Vagina (tissue), 2 donors: ENCODE data around the gene CNOT6. TPM values are rescaled to one million over a fixed set of nuclear protein-coding genes. Genes with fewer than 3 reads are reported as not detected.

ENCODE experiments used
- DNase-seq, 2 donors: peaks; one replicate each; pipeline ENCODE4 v3.0.0-alpha.2; 2017; ENCODE audit errors: extremely low spot score in 2 of 2
- H3K27ac ChIP-seq: fragments of 200-600 bp; sonication (generic); one replicate; pipeline ENCODE4 v1.5.1; 2019
- H3K27me3 ChIP-seq: fragments of 200-600 bp; sonication (generic); one replicate; pipeline ENCODE4 v1.5.1; 2019
- H3K36me3 ChIP-seq, 2 donors: fragments of 200-600 bp; sonication (generic); one replicate each; pipeline ENCODE4 v1.5.1; 2017 to 2019
- H3K4me1 ChIP-seq: fragments of 200-600 bp; sonication (generic); one replicate; pipeline ENCODE4 v1.5.1; 2019
- H3K4me3 ChIP-seq, 2 donors: fragments of 200-600 bp; sonication (generic); 1 replicate in 1 of 2; 2 replicates in 1 of 2; pipeline ENCODE4 v1.5.1; 2016 to 2019
- H3K9me3 ChIP-seq: fragments of 200-600 bp; sonication (generic); one replicate; pipeline ENCODE4 v1.5.1; 2019
- POLR2A ChIP-seq, 2 donors: fragments of 450-650 bp; IDR thresholded peaks; one replicate each; pipeline ENCODE4 v1.6.1; 2017; ENCODE audit warnings: antibody characterized with exemption in 2 of 2, mild to moderate bottlenecking in 2 of 2, moderate library complexity in 2 of 2
- POLR2AphosphoS5 ChIP-seq, 2 donors: sonication (generic); formaldehyde crosslinking; IDR thresholded peaks; one replicate each; pipeline ENCODE4 v1.9.0; 2017; ENCODE audit warnings: antibody characterized with exemption in 2 of 2, mild to moderate bottlenecking in 2 of 2, low read depth in 1 of 2; ENCODE audit not compliant: insufficient read depth in 1 of 2
- intact Hi-C: fragments of 100-400 bp; cut with DNase I; formaldehyde crosslinking; loops from one replicate; pipeline ENCODE4 v1.15.1; 2023
- small RNA-seq: library from RNA; depleted of rRNA; stranded (forward); fragments of <200 nt; gene quantifications from one replicate; pipeline ENCODE3, GENCODE V24; 2016
- total RNA-seq: library from RNA; depleted of rRNA; stranded (reverse); fragments of >200 nt; gene quantifications from one replicate; pipeline ENCODE4 v1.2.3, GENCODE V29; 2016
- TF ChIP-seq, protein P1 (sequence below), 3 experiments: fragments of 450-650 bp in 2 of 3; fragments of 200-600 bp in 1 of 3; sonication (generic) in 1 of 3; IDR thresholded peaks; one replicate each; pipeline ENCODE4 v1.5.1; 2017 to 2019; ENCODE audit warnings: antibody characterized with exemption in 3 of 3, mild to moderate bottlenecking in 2 of 3, moderate library complexity in 2 of 3

Gene CNOT6
- total RNA-seq, 1 donor from 2014 or later: 21.4 TPM

DNA sequence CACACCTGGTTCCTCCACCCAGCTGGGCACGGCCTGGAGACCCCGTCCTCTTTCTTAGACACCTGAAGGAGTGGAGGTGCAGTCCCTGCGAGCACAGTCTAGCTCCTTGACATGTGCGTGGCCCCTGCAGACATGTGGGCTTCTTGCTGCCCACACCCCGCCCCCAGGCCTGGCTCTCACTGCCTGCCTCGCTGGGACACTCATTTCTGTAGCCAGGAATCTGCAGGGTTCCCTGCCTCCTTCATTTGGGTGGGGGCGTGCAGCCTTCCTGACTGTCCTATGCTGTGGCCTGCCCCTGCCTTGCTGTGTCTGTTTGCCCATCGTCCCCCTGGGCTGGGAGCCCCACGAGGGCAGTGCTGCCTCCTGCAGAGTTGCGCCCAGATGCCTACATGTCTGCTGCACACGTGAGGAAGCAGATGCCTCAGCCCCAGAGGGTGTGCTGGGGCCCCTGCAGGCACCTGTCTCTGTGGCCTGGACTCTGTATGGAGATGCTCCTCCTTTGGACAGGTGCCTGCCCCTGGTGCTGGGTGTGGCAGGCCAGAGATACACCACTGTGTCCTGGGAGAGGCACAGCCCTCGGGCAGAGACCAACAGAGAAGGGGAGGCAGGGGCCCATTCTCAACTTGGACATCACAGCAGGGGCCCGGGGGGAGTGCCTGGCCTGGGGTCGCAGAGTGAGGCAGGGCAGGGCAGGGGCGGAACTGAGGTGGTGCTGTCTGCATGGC lies 132.6 kb downstream of the CNOT6 start:
- Histone ChIP-seq H3K9me3 (no peaks in the 10 kb centered on the region), H3K27ac (no peak overlapping the region), H3K4me3 (no peak overlapping the region), H3K4me1 (no peaks in the 10 kb centered on the region), H3K27me3 (no peaks in the 10 kb centered on the region), H3K36me3 (no peaks in the 10 kb centered on the region)
- intact Hi-C loops: no loop called here
- no peak for TF ChIP-seq POLR2AphosphoS5 (IDR thresholded peaks at IDR 0.05; ENCODE audit: insufficient read depth in 1 of 2, low read depth in 1 of 2)
- TF ChIP-seq, protein P1, sequence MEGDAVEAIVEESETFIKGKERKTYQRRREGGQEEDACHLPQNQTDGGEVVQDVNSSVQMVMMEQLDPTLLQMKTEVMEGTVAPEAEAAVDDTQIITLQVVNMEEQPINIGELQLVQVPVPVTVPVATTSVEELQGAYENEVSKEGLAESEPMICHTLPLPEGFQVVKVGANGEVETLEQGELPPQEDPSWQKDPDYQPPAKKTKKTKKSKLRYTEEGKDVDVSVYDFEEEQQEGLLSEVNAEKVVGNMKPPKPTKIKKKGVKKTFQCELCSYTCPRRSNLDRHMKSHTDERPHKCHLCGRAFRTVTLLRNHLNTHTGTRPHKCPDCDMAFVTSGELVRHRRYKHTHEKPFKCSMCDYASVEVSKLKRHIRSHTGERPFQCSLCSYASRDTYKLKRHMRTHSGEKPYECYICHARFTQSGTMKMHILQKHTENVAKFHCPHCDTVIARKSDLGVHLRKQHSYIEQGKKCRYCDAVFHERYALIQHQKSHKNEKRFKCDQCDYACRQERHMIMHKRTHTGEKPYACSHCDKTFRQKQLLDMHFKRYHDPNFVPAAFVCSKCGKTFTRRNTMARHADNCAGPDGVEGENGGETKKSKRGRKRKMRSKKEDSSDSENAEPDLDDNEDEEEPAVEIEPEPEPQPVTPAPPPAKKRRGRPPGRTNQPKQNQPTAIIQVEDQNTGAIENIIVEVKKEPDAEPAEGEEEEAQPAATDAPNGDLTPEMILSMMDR (IDR thresholded peaks at IDR 0.05): no peak
- no peak for DNase-seq

DNA sequence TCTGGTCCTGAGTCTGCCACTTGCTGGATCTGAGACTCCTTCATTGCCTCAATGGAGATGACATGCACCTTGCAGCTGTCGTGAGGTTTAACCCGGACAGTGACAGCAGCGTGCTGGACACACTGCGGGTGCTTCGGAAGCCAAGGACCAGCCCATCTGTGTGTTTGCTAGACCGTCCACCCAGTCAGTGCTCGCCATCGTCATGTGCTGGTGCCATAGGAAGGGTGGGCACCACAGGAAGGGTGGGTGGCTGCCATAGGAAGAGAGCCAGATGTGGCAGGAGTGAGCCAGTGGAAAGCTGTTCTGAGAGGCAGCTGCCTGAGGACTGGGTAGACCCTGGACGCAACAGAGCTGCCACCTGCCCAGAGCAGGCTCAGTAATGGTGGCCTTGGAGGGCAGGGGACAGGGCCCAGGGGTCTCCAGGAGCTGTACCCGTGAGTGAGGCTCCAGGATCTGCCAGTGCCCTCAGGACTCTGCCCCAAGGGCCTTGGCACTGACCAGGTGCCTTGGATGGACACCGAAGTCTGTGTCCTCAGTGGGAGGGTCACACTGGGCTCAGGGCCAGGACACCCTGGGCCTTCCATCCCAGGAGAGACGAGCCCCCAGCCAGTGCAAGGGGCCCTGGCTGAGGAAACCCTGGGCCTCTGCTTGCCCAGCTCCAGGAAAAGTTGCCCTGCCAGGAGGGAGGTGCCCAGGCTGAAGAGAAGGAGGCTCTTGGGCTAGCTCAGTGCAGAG lies 133.4 kb downstream of the CNOT6 start:
- H3K36me3 ChIP-seq: no peaks in the 10 kb centered on the region
- no peaks in the 10 kb centered on the region for H3K4me1 ChIP-seq
- TF ChIP-seq POLR2AphosphoS5 (IDR thresholded peaks at IDR 0.05; ENCODE audit: insufficient read depth in 1 of 2, low read depth in 1 of 2): no peak
- TF ChIP-seq, protein P1 (IDR thresholded peaks at IDR 0.05): no peak
- TF ChIP-seq POLR2A (IDR thresholded peaks at IDR 0.05): no peak
- no peaks in the 10 kb centered on the region for H3K9me3 ChIP-seq
- no peak for DNase-seq
- H3K27me3 ChIP-seq: no peaks in the 10 kb centered on the region
- intact Hi-C loops: no loop called here
- H3K27ac ChIP-seq: no peak overlapping the region
- H3K4me3 ChIP-seq: no peak overlapping the region

Small RNA genes within 50 kb of the gene (small RNA-seq; reads per million reads assigned to genes)
- gene RNU6-525P: not detected

Other genes with a start within 250 kb of the CNOT6 start
- gene MAPK9, start 202.3 kb upstream of the CNOT6 start, total RNA-seq: 19.6 TPM
- 47.9 TPM for gene GFPT2, start 141.0 kb upstream of the CNOT6 start, total RNA-seq
- gene SCGB3A1, start 97.1 kb downstream of the CNOT6 start, total RNA-seq: not detected
- 20.9 TPM for gene FLT4, start 155.2 kb downstream of the CNOT6 start, total RNA-seq
- not detected for gene OR2Y1, start 245.7 kb downstream of the CNOT6 start, total RNA-seq